HepG2 (cell line): Measurements from ENCODE around the gene COA7. TPM values are rescaled to one million over a fixed set of nuclear protein-coding genes. Genes with fewer than 3 reads are reported as not detected.
A peak's percentile ranks its signal among the peaks of the same experiment; 100 is the strongest.

Experiments used
- BRF2 ChIP-seq: sonication (generic); formaldehyde crosslinking; IDR thresholded peaks from 2 replicates; pipeline ENCODE4 v1.8.1; 2022; ENCODE audit warnings: mild to moderate bottlenecking, missing genetic modification reagents
- CERS6 ChIP-seq: sonication (generic); formaldehyde crosslinking; IDR thresholded peaks from 2 replicates; pipeline ENCODE4 v1.5.0; 2020; ENCODE audit warnings: missing genetic modification reagents
- CREM ChIP-seq, 2 experiments: sonication (generic) in 1 of 2; formaldehyde crosslinking in 1 of 2; IDR thresholded peaks; 2 replicates each; pipeline versions ENCODE4 v1.4.0 to v1.6.1; 2016 to 2020; ENCODE audit warnings: antibody characterized with exemption in 1 of 2, mild to moderate bottlenecking in 1 of 2, missing genetic modification reagents in 1 of 2
- GATA4 ChIP-seq: sonication (generic); IDR thresholded peaks from 2 replicates; pipeline ENCODE4 v1.6.1; 2016; ENCODE audit warnings: antibody characterized with exemption, low read depth, borderline replicate concordance
- KAT8 ChIP-seq: IDR thresholded peaks from 2 replicates; pipeline ENCODE4 v1.6.1; 2016; ENCODE audit warnings: missing genetic modification reagents, missing compliant biosample characterization
- NFIC ChIP-seq: IDR thresholded peaks from 2 replicates; pipeline ENCODE4 v1.6.1; 2012; ENCODE audit warnings: mild to moderate bottlenecking, low read length, inconsistent platforms
- NR0B2 ChIP-seq: sonication (generic); formaldehyde crosslinking; IDR thresholded peaks from 2 replicates; pipeline ENCODE4 v1.4.0; 2020; ENCODE audit warnings: mild to moderate bottlenecking, missing genetic modification reagents
- REL ChIP-seq: sonication (generic); formaldehyde crosslinking; conservative IDR thresholded peaks from 2 replicates; pipeline ENCODE4 v1.8.0; 2022; ENCODE audit warnings: mild to moderate bottlenecking, missing genetic modification reagents, moderate library complexity
- TBP ChIP-seq: sonication (generic); formaldehyde crosslinking; IDR thresholded peaks from 2 replicates; pipeline ENCODE4 v1.5.0; 2020; ENCODE audit warnings: missing genetic modification reagents
- TBX3 ChIP-seq: fragments of 450-650 bp; IDR thresholded peaks from 2 replicates; pipeline ENCODE4 v1.6.1; 2017; ENCODE audit warnings: antibody characterized with exemption, mild to moderate bottlenecking, inconsistent platforms, borderline replicate concordance
- TRAFD1 ChIP-seq: sonication (generic); formaldehyde crosslinking; IDR thresholded peaks from 2 replicates; pipeline ENCODE4 v1.5.1; 2020; ENCODE audit warnings: missing genetic modification reagents, mild to moderate bottlenecking, borderline replicate concordance
- TSC22D2 ChIP-seq: sonication (generic); formaldehyde crosslinking; IDR thresholded peaks from 2 replicates; pipeline ENCODE4 v1.5.1; 2020; ENCODE audit warnings: missing genetic modification reagents, mild to moderate bottlenecking, borderline replicate concordance
- ZBTB33 ChIP-seq: sonication (generic); formaldehyde crosslinking; IDR thresholded peaks from 2 replicates; pipeline ENCODE4 v1.4.0; 2020; ENCODE audit warnings: missing genetic modification reagents
- ZBTB42 ChIP-seq: sonication (generic); formaldehyde crosslinking; IDR thresholded peaks from 2 replicates; pipeline ENCODE4 v1.5.0; 2020; ENCODE audit warnings: mild to moderate bottlenecking, missing genetic modification reagents
- ZFX ChIP-seq: sonication (generic); formaldehyde crosslinking; IDR thresholded peaks from 2 replicates; pipeline ENCODE4 v1.4.0; 2020; ENCODE audit warnings: mild to moderate bottlenecking, low read depth, missing genetic modification reagents, moderate library complexity
- ZKSCAN5 ChIP-seq: sonication (generic); formaldehyde crosslinking; IDR thresholded peaks from 2 replicates; pipeline ENCODE4 v1.5.1; 2020; ENCODE audit warnings: mild to moderate bottlenecking, missing genetic modification reagents
- ZMYM4 ChIP-seq: sonication (generic); formaldehyde crosslinking; IDR thresholded peaks from 2 replicates; pipeline ENCODE4 v1.8.1; 2023; ENCODE audit warnings: mild to moderate bottlenecking, missing genetic modification reagents
- ZNF33A ChIP-seq: sonication (generic); formaldehyde crosslinking; IDR thresholded peaks from 2 replicates; pipeline ENCODE4 v1.5.1; 2020; ENCODE audit warnings: missing genetic modification reagents, mild to moderate bottlenecking, moderate library complexity, borderline replicate concordance
- ZNF460 ChIP-seq: sonication (generic); formaldehyde crosslinking; IDR thresholded peaks from 2 replicates; pipeline ENCODE4 v1.5.1; 2020; ENCODE audit warnings: missing genetic modification reagents, mild to moderate bottlenecking, borderline replicate concordance
- ZNF652 ChIP-seq: IDR thresholded peaks from 2 replicates; pipeline ENCODE4 v1.6.1; 2016; ENCODE audit warnings: low read depth, borderline replicate concordance
- ZNF691 ChIP-seq: sonication (generic); formaldehyde crosslinking; IDR thresholded peaks from 2 replicates; pipeline ENCODE4 v1.4.0; 2020; ENCODE audit warnings: missing genetic modification reagents, low read depth, mild to moderate bottlenecking, borderline replicate concordance
- polyA plus RNA-seq, 8 experiments: library from polyadenylated mRNA; depleted of rRNA in 3 of 8; stranded (reverse) in 7 of 8; unstranded in 1 of 8; fragments of >200 nt; fragmentation: Illumina TruSeq in 4 of 8; extraction: Trizol in 4 of 8; gene quantifications; 2 replicates each; pipeline versions ENCODE4 v1.2.1 to v1.2.3, GENCODE V29; 2011 to 2016; ENCODE audit warnings: low read depth in 4 of 8, missing spikeins in 1 of 8, mixed read lengths in 1 of 8; ENCODE audit not compliant: insufficient read depth in 1 of 8
- total RNA-seq, 5 experiments: library from RNA; depleted of rRNA; stranded (reverse); fragments of >200 nt; fragmentation: Illumina TruSeq; extraction: Trizol; gene quantifications; 2 replicates each; pipeline ENCODE4 v1.2.3, GENCODE V29; 2016; ENCODE audit warnings: low read depth in 1 of 5

COA7 gene
- total and polyA plus RNA-seq, 2 of the 13 experiments (the other 11 are each of a cell fraction or from before 2014, with no cell fraction given): 12.3 to 30.4 TPM

GRCh38 chr1:52726265-52727113 is 28.3 kb upstream of the COA7 start, which contains the start of gene ZYG11B (continued):
- TF ChIP-seq BRF2 (no peak), ZBTB33 (CRISPR knock-in tag) (no peak), ZNF33A (CRISPR knock-in tag) (no peak), KAT8 (CRISPR knock-in tag) (0 out of 2 replicates have a peak, but pooled peaks have one; percentile 29), ZNF652 (CRISPR knock-in tag) (no peak), ZKSCAN5 (CRISPR knock-in tag) (no peak), TSC22D2 (CRISPR knock-in tag) (no peak), REL (CRISPR knock-in tag) (no peak), ZNF691 (peak; percentile 62; the same call in 1 of the 2 replicates), CERS6 (no peak), ZMYM4 (peak; percentile 54; the same call in 1 of the 2 replicates), ZFX (CRISPR knock-in tag) (peak; percentile 98), TRAFD1 (CRISPR knock-in tag) (no peak), GATA4 (no peak), NFIC (no peak), CREM (IDR thresholded peaks at IDR 0.05) (no peak), CREM (CRISPR knock-in tag; IDR thresholded peaks at IDR 0.05) (no peak), NR0B2 (CRISPR knock-in tag) (peak; percentile 38; the same call in 1 of the 2 replicates), ZBTB42 (CRISPR knock-in tag) (no peak), ZNF460 (CRISPR knock-in tag) (no peak), TBP (CRISPR knock-in tag) (no peak), TBX3 (no peak)
